K562 (cell line): ENCODE data around the gene MATN1. TPM values are rescaled to one million over a fixed set of nuclear protein-coding genes. Genes with fewer than 3 reads are reported as not detected.
A peak's percentile ranks its signal among the peaks of the same experiment; 100 is the strongest.

Experiments used
- CBFA2T2 ChIP-seq: fragments of 450-650 bp; conservative IDR thresholded peaks from 2 replicates; pipeline ENCODE4 v1.6.1; 2017; ENCODE audit warnings: mild to moderate bottlenecking
- HMG20A ChIP-seq: fragments of 450-650 bp; formaldehyde crosslinking; conservative IDR thresholded peaks from 2 replicates; pipeline ENCODE4 v1.4.0; 2020; ENCODE audit warnings: mild to moderate bottlenecking, mixed read lengths
- HMGXB4 ChIP-seq: sonication (generic); formaldehyde crosslinking; IDR thresholded peaks from 2 replicates; pipeline ENCODE4 v1.8.1; 2023; ENCODE audit warnings: mild to moderate bottlenecking, missing genetic modification reagents
- MTF1 ChIP-seq: fragments of 250-450 bp; sonication (Bioruptor Pico); IDR thresholded peaks from 2 replicates; pipeline ENCODE4 v1.9.0; 2021; ENCODE audit warnings: moderate library complexity, mild to moderate bottlenecking, inconsistent platforms, borderline replicate concordance
- MYNN ChIP-seq, 2 experiments: sonication (generic); formaldehyde crosslinking in 1 of 2; IDR thresholded peaks; 2 replicates each; pipeline versions ENCODE4 v1.5.0 to v1.6.1; 2016 to 2020; ENCODE audit warnings: antibody characterized with exemption in 1 of 2, missing genetic modification reagents in 1 of 2
- NR2C1 ChIP-seq, 2 experiments: fragments of 450-650 bp; IDR thresholded peaks; 2 replicates each; pipeline ENCODE4 v1.6.1; 2017; ENCODE audit warnings: mild to moderate bottlenecking in 2 of 2, antibody characterized with exemption in 1 of 2, inconsistent platforms in 1 of 2, missing compliant biosample characterization in 1 of 2, missing genetic modification characterization in 1 of 2
- THRB ChIP-seq: fragments of 450-650 bp; formaldehyde crosslinking; conservative IDR thresholded peaks from 2 replicates; pipeline ENCODE4 v1.4.0; 2022; ENCODE audit warnings: mild to moderate bottlenecking, missing genetic modification characterization
- XRCC3 ChIP-seq: fragments of 450-650 bp; IDR thresholded peaks from 2 replicates; pipeline ENCODE4 v1.6.1; 2017; ENCODE audit warnings: mild to moderate bottlenecking, moderate library complexity
- ZBTB40 ChIP-seq, 2 experiments: fragments of 450-650 bp in 1 of 2; sonication (generic) in 1 of 2; formaldehyde crosslinking in 1 of 2; IDR thresholded peaks; 2 replicates each; pipeline versions ENCODE4 v1.7.1 to v1.9.0; 2016 to 2022; ENCODE audit warnings: inconsistent platforms in 1 of 2, mild to moderate bottlenecking in 1 of 2, missing genetic modification reagents in 1 of 2
- ZNF217 ChIP-seq: sonication (generic); formaldehyde crosslinking; IDR thresholded peaks from 2 replicates; pipeline ENCODE4 v1.8.0; 2022; ENCODE audit warnings: mild to moderate bottlenecking, missing genetic modification reagents
- ZNF511 ChIP-seq: sonication (generic); formaldehyde crosslinking; IDR thresholded peaks from 2 replicates; pipeline ENCODE4 v1.8.0; 2022; ENCODE audit warnings: mild to moderate bottlenecking, missing genetic modification reagents
- ZNF644 ChIP-seq: fragments of 200-800 bp; sonication (Bioruptor generic); IDR thresholded peaks from 2 replicates; pipeline ENCODE4 v1.6.1; 2016; ENCODE audit warnings: low read depth, missing genetic modification characterization, missing compliant biosample characterization
- polyA plus RNA-seq, 8 experiments: library from polyadenylated mRNA; depleted of rRNA in 4 of 8; stranded (reverse) in 5 of 8; unstranded in 3 of 8; fragments of >200 nt; fragmentation: Nextera tagmentation in 2 of 8; fragmentation: Illumina TruSeq in 1 of 8; extraction: Ambion mirVana in 2 of 8; extraction: Trizol in 1 of 8; gene quantifications; 2 replicates each; pipeline versions ENCODE4 v1.2.1 to v1.2.3, GENCODE V29; 2011 to 2014; ENCODE audit warnings: inconsistent platforms in 1 of 8, missing spikeins in 1 of 8
- total RNA-seq, 7 experiments: library from RNA; depleted of rRNA in 6 of 7; stranded (reverse); fragments of >200 nt in 6 of 7; fragmentation: Illumina TruSeq in 2 of 7; extraction: Trizol in 2 of 7; gene quantifications; 2 replicates each; pipeline versions ENCODE4 v1.2.1 to v1.2.3, GENCODE V29; 2011 to 2021; ENCODE audit warnings: low replicate concordance in 1 of 7

MATN1 gene
- total and polyA plus RNA-seq, 9 of the 15 experiments (the other 6 are each of a cell fraction or from before 2014, with no cell fraction given) = 0.10 to 2.3 (median 1.2) TPM

- TF ChIP-seq ZNF644 (tag) (peak; percentile 99), HMG20A (CRISPR knock-in tag) (no peak; the same call in 1 of the 2 replicates), MYNN (IDR thresholded peaks at IDR 0.05) (peak; percentile 98), MYNN (CRISPR knock-in tag; IDR thresholded peaks at IDR 0.05) (no peak), NR2C1 (IDR thresholded peaks at IDR 0.05) (peak; percentile 87), NR2C1 (tag; IDR thresholded peaks at IDR 0.05) (peak; percentile 90), THRB (peak; percentile 99), MTF1 (CRISPR knock-in tag) (no peak), ZNF511 (CRISPR knock-in tag) (peak; percentile 78; the same call in 1 of the 2 replicates), CBFA2T2 (peak; percentile 100), HMGXB4 (no peak), ZNF217 (CRISPR knock-in tag) (no peak), XRCC3 (no peak), ZBTB40 (IDR thresholded peaks at IDR 0.05) (peak; percentile 15; the same call in 1 of the 2 replicates), ZBTB40 (CRISPR knock-in tag; IDR thresholded peaks at IDR 0.05) (no peak)
Measured at GRCh38 chr1:30768830-30769718, 45.7 kb upstream of the MATN1 start (continued).
